C4-2B (cell line): ENCODE measurements around the gene TRIO.

Source experiments
- H3K27ac ChIP-seq: fragments of 450-650 bp; 2 replicates; pipeline ENCODE4 v1.5.1; 2017
- ZFX ChIP-seq: fragments of 450-650 bp; IDR thresholded peaks from 2 replicates; pipeline ENCODE4 v1.6.1; 2017
- TF ChIP-seq, protein P1 (sequence below): fragments of 450-650 bp; conservative IDR thresholded peaks from 2 replicates; pipeline ENCODE4 v1.5.1; 2017; ENCODE audit warnings: mild to moderate bottlenecking

The TRIO gene

DNA sequence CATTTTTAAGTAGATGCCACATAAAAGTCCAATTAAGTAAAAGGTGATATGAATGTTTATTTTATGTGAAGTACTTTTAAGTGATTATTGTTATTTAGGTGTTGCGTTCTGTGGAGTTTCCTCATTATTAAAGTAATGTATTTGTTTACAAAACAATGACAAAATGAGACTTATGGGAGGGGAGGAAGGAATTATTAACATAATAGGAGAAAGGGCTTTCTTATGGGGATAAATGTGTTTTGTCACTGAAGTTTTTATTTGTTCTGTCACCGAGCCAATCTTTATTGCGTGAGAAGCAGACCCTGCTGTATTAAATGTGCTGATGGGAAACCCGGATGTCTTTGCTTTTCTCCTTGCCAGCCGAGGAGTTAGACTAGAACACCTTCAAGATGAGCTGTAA, 44.5 kb downstream of the TRIO start:
- TF ChIP-seq, protein P1, sequence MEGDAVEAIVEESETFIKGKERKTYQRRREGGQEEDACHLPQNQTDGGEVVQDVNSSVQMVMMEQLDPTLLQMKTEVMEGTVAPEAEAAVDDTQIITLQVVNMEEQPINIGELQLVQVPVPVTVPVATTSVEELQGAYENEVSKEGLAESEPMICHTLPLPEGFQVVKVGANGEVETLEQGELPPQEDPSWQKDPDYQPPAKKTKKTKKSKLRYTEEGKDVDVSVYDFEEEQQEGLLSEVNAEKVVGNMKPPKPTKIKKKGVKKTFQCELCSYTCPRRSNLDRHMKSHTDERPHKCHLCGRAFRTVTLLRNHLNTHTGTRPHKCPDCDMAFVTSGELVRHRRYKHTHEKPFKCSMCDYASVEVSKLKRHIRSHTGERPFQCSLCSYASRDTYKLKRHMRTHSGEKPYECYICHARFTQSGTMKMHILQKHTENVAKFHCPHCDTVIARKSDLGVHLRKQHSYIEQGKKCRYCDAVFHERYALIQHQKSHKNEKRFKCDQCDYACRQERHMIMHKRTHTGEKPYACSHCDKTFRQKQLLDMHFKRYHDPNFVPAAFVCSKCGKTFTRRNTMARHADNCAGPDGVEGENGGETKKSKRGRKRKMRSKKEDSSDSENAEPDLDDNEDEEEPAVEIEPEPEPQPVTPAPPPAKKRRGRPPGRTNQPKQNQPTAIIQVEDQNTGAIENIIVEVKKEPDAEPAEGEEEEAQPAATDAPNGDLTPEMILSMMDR = no peak
- no peak for TF ChIP-seq ZFX
- no peak overlapping the region for H3K27ac ChIP-seq

DNA sequence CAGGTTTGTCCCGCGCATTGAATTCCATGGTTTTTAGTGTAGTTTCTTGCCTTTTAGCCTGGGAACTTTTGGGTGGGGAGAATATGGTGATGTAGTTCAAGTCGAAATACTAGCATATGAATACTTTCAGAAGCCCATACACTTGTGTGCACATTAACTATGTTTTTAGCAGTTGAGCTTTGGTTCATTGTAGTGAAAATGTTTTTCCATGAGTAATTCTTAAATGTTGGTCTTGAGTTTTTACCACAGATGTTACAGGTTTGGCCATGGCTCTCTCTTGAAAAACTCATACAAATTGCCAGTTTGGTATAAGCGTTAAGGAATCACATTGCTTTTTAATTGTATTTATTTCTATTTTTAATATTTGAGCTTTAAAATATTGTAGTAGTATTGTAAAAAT, 45.6 kb downstream of the TRIO start:
- no peak overlapping the region for H3K27ac ChIP-seq
- TF ChIP-seq, protein P1 = no peak
- TF ChIP-seq ZFX = no peak

DNA sequence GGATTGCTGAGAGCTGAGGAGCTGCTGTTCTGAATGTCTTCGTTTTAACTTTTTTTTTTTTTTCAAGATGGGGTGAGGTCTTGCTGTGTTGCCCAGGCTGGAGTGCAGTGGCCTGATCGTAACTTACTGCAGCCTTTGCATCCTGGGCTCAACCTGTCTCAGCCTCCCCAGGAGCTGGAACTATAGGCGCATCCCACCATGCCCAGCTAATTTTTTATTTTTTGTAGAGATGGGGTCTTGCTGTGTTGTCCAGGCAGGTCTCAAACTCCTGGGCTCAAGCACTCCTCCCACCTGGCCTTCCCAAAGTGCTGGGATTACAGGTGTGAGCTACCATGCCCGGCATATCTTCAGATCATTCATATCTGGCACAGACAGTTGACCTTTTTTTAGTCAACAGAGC, 46.5 kb downstream of the TRIO start:
- no peak overlapping the region for H3K27ac ChIP-seq
- no peak for TF ChIP-seq ZFX
- TF ChIP-seq, protein P1 = no peak

DNA sequence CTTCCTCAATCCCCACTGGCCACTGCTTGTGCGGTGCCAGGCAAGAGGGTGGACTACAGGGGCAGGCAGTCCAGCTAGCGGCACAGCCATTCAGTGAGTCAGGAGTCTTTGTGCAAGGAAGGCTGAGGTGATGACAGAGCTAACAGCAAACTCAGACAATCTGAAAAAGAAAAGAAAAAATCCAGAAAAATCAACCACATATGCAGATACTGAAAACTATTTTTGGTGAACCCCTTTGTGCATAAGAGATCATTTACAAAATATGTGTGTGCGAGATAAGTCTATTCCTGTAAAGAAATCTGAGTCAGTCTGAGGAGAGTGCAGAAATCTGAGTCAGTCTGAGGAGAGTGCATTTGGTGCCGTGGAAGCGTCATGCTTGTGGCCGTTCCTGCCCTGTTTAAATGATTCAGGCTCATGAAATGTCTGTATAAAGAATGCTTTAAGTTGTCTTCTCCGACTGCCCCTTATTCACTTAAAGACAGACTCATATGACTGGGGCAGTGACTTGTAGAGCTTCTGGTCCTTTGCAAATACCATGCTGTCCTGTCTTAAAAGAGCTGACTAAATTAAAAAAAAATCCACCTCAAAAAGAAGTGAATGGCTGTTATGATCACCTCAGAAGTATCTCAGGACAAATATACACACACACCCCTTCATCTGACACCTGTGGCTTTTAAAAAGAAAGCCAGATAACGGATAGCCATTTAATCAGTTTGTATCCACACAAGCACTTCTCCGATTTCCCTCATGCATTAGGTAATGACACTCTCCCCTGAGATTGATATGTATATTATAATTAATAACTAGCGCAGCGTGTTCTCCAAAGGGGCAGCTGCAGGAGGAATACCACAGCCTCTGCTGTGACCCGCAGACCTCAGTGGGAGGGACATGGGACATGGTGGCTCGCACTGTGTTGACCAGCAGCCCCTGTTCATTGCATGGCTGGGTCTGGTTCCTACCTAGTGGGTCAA, 47.3 kb downstream of the TRIO start:
- H3K27ac ChIP-seq = no peak overlapping the region
- TF ChIP-seq, protein P1 = no peak
- TF ChIP-seq ZFX = no peak

DNA sequence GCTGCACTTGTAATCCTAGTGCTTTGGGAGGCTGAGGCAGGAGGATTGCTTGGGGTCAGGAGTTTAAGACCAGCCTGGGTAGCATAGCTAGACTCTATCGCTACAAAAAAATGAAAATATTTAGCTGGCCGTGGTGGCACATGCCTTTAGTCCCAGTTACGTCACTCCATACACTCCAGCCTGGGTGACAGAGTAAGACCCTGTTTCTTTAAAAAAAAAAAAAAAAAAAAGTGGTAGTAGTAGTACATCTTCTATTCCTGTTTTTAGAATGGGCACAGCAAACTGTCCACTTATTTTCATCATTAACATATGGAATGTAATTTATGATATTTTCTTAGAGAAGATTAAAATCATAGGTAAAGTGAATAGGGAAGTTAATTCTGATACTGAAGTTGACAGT, 48.2 kb downstream of the TRIO start:
- TF ChIP-seq ZFX = no peak
- TF ChIP-seq, protein P1 = no peak
- no peak overlapping the region for H3K27ac ChIP-seq

DNA sequence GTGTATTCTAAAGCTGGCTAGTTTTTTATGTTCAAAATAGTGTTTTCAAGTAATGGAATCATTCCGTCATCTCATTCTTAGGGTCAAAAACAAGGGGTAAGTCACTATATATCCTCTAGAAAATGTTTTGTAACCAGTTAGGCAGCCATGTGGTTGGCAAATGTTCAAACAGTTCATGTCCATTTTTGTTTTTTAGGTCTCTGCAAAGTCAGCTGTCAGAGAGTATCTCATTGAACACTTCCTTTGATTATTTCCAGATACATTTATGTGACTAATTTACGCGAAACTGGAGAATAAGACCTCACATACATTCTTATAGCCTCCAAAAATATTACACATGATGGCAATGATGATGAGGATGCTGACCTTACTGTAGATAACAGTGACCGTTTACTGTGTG, 50.4 kb downstream of the TRIO start:
- H3K27ac ChIP-seq = no peak overlapping the region
- TF ChIP-seq, protein P1 = no peak
- TF ChIP-seq ZFX = no peak

DNA sequence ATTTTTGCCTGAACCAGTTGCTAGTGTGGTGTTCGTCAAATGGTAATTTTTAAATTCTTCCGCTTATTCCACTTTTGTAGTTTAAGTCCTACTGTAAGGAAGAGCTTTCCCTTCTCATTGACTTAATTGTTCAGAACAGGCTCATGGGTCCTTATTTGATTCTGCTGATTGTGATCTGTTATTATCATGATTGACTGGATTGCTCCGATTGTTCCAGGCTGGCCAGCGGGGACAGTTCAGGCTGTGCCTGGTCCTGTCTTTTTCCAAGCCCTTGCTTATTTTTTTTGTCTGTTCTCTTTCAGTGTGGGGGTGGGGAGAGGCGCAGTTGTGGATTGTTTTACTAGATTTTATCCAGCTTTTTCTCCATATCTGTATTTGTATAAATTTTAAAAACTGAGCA, 52.4 kb downstream of the TRIO start:
- no peak overlapping the region for H3K27ac ChIP-seq
- TF ChIP-seq ZFX = no peak
- TF ChIP-seq, protein P1 = no peak
